GM19240 (cell line): ENCODE data around the gene SYT15B.
"Not testable (repeated sequence)": the region's sequence is repeated elsewhere in the genome, so short reads cannot be mapped to it uniquely, and the experiment has no call there.

Experiments used
- DNase-seq: peaks from one replicate; pipeline ENCODE4 v3.0.0; 2011; ENCODE audit warnings: low spot score; ENCODE audit not compliant: insufficient read length

SYT15B gene

GRCh38 chr10:47725740-47726139, 37.7 kb downstream of the SYT15B start:
- not testable (repeated sequence) for DNase-seq

GRCh38 chr10:47725047-47725446, 38.3 kb downstream of the SYT15B start:
- not testable (repeated sequence) for DNase-seq

- DNase-seq: not testable (repeated sequence)
Measured at GRCh38 chr10:47724119-47724518, 39.3 kb downstream of the SYT15B start.

DNA sequence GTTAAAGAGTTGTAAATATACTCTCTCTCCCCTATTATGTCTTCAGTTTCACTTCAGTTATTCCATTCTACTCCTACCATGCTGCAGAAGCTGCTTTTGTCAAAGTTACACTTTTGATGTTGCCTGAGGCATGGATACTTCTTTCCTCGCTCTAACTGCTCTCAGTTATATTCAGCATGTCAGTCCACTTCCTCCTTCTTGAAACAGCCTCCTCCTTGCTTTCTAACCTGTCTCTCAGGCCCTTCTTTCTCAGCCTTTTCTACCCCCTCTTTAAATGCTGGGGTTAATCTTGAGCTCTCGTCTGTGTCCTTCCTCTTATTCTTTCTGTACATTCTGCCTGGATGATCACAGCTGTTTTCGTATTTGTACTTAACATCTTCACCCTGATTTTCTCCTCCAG, 40.0 kb downstream of the SYT15B start:
- DNase-seq: not testable (repeated sequence)

DNA sequence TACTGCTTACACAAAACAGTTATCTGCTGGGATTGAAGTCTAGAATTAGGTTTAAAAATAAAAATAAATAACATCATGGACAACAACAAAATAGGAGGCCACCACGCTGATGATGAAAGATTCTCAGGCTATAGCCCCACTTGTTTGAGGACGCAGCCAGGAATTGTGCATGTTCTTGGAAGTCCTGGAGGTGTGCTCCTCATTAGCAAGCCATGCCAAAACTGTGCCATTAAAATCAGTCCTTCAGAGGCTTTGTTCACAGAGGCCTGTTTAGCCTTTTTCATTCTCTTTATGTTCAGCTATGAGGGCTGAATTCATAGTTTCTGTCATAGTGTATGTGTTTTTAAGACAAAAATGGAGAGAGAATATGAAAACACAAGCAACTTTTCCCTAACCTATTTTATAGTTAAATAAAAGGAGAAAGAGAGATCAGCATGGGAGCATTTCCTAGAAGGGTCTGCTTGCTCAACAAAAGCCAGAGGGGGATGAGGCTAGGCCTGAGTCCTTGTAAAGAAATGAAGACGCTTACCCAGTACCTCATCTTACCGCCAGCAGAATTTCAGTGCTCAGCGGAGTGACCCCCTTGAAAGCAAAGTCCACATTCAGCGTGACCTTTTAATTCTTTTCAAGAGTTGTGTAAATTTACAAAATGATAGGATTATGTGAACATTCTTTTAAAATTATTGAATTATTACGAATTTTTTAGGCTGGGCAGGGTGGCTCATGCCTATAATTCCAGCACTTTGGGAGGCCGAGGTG, 46.2 kb downstream of the SYT15B start:
- not testable (repeated sequence) for DNase-seq
